Fibroblast of the aortic adventitia (primary cell): ENCODE results near the gene AARS1. TPM values are rescaled to one million over a fixed set of nuclear protein-coding genes. Genes with fewer than 3 reads are reported as not detected.
A peak's percentile ranks its signal among the peaks of the same experiment; 100 is the strongest.
"Not testable (repeated sequence)": the region's sequence is repeated elsewhere in the genome, so short reads cannot be mapped to it uniquely, and the experiment has no call there.

Source experiments
- DNase-seq: peaks from one replicate; pipeline ENCODE4 v3.0.0-alpha.2; 2010; ENCODE audit warnings: low read depth
- H3K4me3 ChIP-seq: 2 replicates; pipeline ENCODE4 v1.5.1; 2011; ENCODE audit warnings: low read depth, mild to moderate bottlenecking, control low read depth, low read length, moderate library complexity
- CTCF ChIP-seq: IDR thresholded peaks from 2 replicates; pipeline ENCODE4 v1.5.1; 2011; ENCODE audit warnings: mild to moderate bottlenecking, low read length, control low read depth, inconsistent platforms; ENCODE audit not compliant: insufficient read depth
- total RNA-seq: library from RNA; depleted of rRNA; stranded (reverse); fragments of >200 nt; gene quantifications from 2 replicates; pipeline ENCODE4 v1.2.3, GENCODE V29; 2012; ENCODE audit warnings: low replicate concordance

Gene AARS1
- total RNA-seq, 1 donor, result 167 TPM

- TF ChIP-seq CTCF, result no peak
- H3K4me3 ChIP-seq, result peak overlapping the region; percentile 42
- peak; percentile 48 for DNase-seq
These were observed 38.3 kb downstream of the AARS1 start for GRCh38 chr16:70250748-70251628.

DNA sequence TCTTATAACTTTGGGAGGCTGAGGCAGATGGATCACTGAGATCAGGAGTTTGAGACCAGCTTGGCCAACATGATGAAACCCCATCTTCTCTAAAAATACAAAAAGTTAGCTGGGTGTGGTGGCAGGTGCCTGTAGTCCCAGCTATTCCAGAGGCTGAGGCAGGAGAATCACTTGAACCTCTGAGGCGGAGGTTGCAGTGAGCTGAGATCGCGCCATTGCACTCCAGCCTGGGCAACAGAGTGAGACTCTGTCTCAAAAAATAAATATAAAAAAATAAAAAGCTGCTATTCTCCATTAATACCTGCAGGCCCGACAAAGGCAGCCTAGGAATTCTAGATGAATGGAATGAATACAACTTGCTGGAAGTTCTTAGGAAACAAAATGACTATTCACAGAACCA, 39.6 kb downstream of the AARS1 start:
- not testable (repeated sequence) for DNase-seq, H3K4me3 ChIP-seq

GRCh38 chr16:70238773-70239172, 50.5 kb downstream of the AARS1 start:
- not testable (repeated sequence) for H3K4me3 ChIP-seq

DNA sequence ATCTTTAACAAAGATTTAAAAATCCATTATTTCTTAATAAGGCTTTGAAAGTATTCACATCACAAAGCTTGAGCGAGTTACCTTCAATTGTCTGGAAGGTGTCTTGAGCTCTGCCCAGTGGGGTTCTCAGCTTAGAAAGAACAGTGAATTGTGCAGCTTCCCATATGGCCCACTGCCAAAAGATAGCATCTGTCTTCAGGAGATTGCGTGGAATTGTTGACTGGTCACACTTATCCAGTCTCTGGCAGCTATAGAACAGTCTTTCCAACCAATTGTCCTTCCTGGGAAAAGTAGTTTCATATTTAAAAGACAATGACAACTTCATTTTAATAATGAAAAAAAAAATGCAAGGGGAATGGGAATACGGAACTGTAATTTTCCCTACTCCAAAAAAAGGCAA, 57.5 kb downstream of the AARS1 start:
- not testable (repeated sequence) for DNase-seq, H3K4me3 ChIP-seq

More at GRCh38 chr16:70238773-70239172, 50.5 kb downstream of the AARS1 start:
- DNase-seq, result not testable (repeated sequence)

GRCh38 chr16:70226024-70226423, 63.3 kb downstream of the AARS1 start:
- not testable (repeated sequence) for H3K4me3 ChIP-seq, DNase-seq

- not testable (repeated sequence) for DNase-seq, H3K4me3 ChIP-seq
These were observed 63.9 kb downstream of the AARS1 start for GRCh38 chr16:70225430-70225829.

DNA sequence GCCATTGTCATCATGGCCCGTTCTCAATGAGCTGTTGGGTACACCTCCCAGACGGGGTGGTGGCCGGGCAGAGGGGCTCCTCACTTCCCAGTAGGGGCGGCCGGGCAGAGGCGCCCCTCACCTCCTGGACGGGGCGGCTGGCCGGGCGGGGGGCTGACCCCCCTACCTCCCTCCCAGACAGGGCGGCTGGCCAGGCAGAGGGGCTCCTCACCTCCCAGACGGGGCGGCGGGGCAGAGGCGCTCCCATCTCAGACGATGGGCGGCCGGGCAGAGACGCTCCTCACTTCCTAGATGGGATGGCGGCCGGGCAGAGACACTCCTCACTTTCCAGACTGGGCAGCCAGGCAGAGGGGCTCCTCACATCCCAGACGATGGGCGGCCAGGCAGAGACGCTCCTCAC, 64.7 kb downstream of the AARS1 start:
- H3K4me3 ChIP-seq, DNase-seq: not testable (repeated sequence)

GRCh38 chr16:70223971-70224513, 65.3 kb downstream of the AARS1 start:
- H3K4me3 ChIP-seq, result not testable (repeated sequence)

GRCh38 chr16:70223216-70223615, 66.1 kb downstream of the AARS1 start:
- H3K4me3 ChIP-seq, DNase-seq: not testable (repeated sequence)

More at GRCh38 chr16:70223971-70224513, 65.3 kb downstream of the AARS1 start:
- DNase-seq, result not testable (repeated sequence)

DNA sequence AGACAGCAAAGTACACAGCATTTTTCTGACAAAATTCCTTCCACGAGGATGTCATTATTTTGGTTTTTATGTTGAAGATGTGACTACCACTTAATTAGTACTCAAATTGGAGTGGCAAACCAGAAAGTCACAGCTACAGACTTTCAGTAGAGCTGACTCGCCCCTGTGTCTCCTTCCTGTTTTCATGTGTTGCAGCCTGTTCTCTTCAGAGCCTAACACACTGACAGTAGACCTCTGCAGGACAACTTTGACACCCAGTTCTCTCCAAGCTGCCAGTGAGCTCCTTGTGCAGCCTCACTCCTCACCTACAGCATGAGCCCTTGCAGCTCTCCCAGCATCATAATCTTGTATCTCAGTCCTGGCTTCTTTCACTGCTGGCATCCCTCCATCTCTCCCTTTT, 66.7 kb downstream of the AARS1 start:
- H3K4me3 ChIP-seq, DNase-seq: not testable (repeated sequence)

DNA sequence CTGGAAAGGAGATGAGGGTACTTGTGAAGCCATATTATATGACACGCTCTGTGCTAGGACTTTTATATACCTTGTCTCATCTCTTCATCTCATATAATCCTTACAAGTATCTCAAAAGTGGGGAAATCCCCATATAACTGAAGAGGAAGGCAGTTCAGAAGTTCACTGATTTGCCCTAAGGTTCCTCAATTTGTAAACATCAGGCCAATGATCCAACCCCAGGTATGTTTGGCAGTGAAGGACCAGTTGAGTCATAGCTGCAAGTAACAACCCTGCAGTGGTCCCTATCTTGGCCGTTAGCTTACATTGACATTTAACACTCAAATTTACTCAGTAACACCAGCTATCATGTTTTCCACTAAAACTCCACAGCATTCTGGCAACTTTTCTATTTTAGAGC, 70.7 kb downstream of the AARS1 start:
- H3K4me3 ChIP-seq, DNase-seq: not testable (repeated sequence)

DNA sequence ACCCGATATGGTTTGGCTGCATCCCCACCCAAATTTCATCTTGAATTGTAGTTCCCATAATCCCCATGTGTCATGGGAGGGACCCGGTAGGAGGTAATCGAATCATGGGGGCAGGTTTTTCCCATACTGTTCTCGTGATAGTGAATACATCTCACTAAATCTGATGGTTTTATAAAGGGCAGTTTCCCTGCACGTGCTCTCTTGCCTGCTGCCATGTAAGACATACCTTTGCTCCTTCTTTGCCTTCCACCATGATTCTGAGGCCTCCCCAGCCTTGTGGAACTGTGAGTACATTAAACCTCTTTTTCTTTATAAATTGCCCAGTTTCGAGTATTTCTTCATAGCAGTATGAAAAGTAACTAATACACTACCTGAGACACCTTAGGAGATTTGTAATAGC, 82.9 kb downstream of the AARS1 start:
- not testable (repeated sequence) for H3K4me3 ChIP-seq, DNase-seq

- not testable (repeated sequence) for H3K4me3 ChIP-seq, DNase-seq
These were observed 84.5 kb downstream of the AARS1 start for GRCh38 chr16:70204668-70205405.

GRCh38 chr16:70204010-70204409, 85.3 kb downstream of the AARS1 start:
- DNase-seq, H3K4me3 ChIP-seq: not testable (repeated sequence)

GRCh38 chr16:70203508-70203907, 85.8 kb downstream of the AARS1 start:
- not testable (repeated sequence) for DNase-seq, H3K4me3 ChIP-seq
